DOHH2 (cell line): ENCODE data around the gene GGTLC2.

Source experiments
- EZH2phosphoT487 ChIP-seq: fragments of 200-600 bp; sonication (generic); IDR thresholded peaks from 2 replicates; pipeline ENCODE4 v1.6.1; 2017; ENCODE audit warnings: borderline replicate concordance, mild to moderate bottlenecking, antibody characterized with exemption, low read length, moderate library complexity, mixed read lengths
- TF ChIP-seq, protein P1 (sequence below): fragments of 200-600 bp; sonication (generic); IDR thresholded peaks from one replicate; pipeline ENCODE4 v1.5.1; 2014; ENCODE audit warnings: antibody characterized with exemption, mild to moderate bottlenecking, low read depth, low read length; ENCODE audit not compliant: poor library complexity, severe bottlenecking

GRCh38 chr22:22680396-22680795 is 36.0 kb downstream of the GGTLC2 start:
- TF ChIP-seq, protein P1, sequence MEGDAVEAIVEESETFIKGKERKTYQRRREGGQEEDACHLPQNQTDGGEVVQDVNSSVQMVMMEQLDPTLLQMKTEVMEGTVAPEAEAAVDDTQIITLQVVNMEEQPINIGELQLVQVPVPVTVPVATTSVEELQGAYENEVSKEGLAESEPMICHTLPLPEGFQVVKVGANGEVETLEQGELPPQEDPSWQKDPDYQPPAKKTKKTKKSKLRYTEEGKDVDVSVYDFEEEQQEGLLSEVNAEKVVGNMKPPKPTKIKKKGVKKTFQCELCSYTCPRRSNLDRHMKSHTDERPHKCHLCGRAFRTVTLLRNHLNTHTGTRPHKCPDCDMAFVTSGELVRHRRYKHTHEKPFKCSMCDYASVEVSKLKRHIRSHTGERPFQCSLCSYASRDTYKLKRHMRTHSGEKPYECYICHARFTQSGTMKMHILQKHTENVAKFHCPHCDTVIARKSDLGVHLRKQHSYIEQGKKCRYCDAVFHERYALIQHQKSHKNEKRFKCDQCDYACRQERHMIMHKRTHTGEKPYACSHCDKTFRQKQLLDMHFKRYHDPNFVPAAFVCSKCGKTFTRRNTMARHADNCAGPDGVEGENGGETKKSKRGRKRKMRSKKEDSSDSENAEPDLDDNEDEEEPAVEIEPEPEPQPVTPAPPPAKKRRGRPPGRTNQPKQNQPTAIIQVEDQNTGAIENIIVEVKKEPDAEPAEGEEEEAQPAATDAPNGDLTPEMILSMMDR = no peak
- TF ChIP-seq EZH2phosphoT487 = no peak
